ENCODE data around the gene RNF151.
"Not testable (repeated sequence)": the region's sequence is repeated elsewhere in the genome, so short reads cannot be mapped to it uniquely, and the experiment has no call there.

The RNF151 gene

DNA sequence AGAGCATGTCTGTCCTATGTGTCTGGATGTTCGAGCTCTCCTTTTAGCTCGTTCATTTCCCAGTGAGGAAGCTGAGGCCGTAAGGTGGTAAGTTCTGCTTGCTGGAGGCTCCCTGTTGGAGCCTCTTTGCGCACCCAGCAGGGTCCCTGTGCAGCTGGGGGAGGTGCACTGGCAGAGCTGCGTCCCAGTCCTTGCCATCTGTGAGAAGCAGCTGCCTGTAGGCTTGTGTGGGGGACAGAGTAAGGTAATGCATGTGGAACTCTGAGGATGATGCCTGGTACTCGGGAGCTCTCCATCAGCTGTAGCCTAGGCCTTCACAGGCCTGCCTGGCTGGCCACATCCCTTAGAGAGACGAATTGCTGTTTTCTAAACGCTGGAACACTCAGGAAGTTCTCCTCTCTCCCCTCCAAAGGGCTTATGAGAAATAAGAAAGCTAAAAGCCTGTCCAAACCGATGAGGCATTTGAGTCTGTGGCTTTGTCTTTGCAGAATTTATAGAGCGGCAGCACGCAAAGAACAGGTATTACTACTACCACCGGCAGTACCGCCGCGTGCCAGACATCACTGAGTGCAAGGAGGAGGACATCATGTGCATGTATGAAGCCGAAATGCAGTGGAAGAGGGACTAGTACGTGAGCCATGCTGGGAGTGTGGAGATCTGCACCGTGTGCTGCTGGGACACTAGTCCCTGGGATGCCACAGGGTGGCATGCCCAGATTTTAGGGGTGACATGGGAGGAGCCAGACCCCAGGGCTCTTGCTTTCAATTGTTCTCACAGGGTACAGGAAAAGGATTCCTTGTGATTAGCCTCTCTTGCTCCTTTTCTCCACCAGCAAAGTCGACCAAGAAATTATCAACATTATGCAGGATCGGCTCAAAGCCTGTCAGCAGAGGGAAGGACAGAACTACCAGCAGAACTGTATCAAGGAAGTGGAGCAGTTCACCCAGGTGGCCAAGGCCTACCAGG is 5.7 kb upstream of the RNF151 start:
- DNase-seq = peak; percentile 79

GRCh38 chr16:1961651-1962067 is 5.0 kb upstream of the RNF151 start:
- DNase-seq = no peak

- not testable (repeated sequence) for DNase-seq
Observed at GRCh38 chr16:1962161-1963153, 4.2 kb upstream of the RNF151 start.

DNA sequence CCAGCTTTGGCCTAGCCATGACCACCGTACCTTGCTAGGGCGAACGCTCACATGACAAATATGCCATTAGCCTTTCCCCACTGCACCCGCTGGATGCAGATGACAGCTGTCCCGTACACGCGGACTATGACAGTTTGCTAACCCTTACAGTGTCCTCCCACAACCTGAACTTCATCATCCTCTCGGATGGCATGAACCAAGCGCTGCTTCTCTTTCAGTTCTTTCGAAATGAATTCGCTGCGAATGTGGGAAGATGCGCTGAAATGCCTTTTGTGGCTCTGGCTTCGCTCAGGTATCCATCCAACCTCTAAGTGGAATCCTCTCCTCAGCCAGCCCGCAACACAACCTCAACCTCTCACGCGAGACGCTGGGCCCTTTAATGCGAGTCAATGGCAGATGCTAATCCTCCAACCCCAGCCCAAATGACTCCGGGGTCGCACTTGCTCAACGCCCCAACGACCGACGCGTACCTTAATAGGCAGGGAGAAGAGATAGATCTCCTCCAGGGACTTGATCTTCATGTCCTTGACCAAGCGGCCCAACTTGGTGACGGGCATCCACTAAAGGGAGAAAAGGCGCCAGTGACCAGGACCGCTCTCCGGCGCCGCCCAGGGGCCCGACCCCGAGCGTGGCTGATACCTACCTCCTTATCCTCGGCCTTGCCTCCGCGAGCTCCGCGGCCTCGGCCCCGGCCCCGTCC is 2.7 kb upstream of the RNF151 start:
- no peak for DNase-seq

GRCh38 chr16:1964506-1965395 is 1.9 kb upstream of the RNF151 start, which contains the start of gene RPS2:
RPS2 (minus strand) TSS chr16:1964826; CDS start chr16:1964625, 201 bp downstream.
- peak; percentile 92 for DNase-seq

- no peak for DNase-seq
Observed at GRCh38 chr16:1965396-1966001, 1.2 kb upstream of the RNF151 start.

- DNase-seq = no peak
Observed at GRCh38 chr16:1968146-1968953, 1.7 kb downstream of the RNF151 start.

GRCh38 chr16:1971796-1972489 is 5.3 kb downstream of the RNF151 start, which contains the start of gene TBL3:
TBL3 (plus strand) TSS chr16:1972053; CDS start chr16:1972165, 112 bp downstream.
- peak; percentile 67 for DNase-seq

DNA sequence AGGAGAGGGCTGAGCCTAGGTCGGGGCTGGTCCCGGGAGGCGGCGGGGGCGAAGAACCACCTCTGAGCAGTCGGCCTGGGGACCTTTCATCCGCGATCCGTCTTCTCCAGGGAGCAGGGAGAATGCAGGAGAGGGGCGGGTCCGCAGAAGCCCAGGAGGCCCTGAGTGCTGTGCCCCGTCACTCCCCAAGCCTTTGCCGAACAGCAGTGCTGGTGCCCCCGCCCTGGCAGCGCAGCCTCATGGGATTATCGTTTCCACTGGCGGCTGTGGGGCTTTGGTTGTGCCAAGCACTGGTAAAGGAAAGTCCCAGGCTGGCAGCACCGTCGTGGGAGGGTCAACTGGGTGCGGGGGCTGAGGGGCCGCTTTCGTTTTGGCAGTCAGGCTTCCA is 5.8 kb downstream of the RNF151 start:
- DNase-seq = no peak

DNA sequence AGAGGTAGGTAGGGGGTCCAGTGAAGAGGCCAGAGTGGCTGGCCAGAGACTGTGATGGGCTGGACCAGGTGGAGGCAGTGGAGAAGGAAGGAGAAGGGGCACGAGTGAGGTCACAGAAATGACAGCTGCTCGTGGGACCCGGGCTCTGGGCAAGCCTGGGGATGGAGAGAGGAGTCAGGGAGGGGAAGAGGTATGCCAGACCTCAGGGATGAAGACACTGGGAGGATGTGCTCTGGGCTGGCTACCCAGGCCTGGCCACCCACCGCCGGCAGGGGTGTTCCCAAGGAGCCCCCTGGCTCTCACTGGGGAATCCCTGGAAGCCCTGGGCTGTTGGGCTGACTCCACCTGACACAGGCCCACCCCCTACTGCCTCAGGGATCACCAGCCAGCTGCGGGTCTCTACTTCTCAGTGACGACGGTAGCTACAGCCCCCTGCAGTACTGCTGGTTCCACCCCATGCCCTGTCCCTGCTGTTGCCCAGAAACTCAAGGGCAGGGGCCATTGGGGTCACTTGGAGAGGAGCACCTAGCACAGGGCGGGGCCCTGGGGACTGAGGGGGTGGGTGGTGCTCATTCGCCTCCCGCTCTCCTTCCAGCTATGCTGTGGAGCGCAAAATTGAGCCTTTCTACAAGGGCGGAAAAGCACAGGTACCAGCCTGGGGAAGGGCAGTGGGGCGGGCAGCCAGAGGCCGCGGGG is 7.0 kb downstream of the RNF151 start:
- no peak for DNase-seq

DNA sequence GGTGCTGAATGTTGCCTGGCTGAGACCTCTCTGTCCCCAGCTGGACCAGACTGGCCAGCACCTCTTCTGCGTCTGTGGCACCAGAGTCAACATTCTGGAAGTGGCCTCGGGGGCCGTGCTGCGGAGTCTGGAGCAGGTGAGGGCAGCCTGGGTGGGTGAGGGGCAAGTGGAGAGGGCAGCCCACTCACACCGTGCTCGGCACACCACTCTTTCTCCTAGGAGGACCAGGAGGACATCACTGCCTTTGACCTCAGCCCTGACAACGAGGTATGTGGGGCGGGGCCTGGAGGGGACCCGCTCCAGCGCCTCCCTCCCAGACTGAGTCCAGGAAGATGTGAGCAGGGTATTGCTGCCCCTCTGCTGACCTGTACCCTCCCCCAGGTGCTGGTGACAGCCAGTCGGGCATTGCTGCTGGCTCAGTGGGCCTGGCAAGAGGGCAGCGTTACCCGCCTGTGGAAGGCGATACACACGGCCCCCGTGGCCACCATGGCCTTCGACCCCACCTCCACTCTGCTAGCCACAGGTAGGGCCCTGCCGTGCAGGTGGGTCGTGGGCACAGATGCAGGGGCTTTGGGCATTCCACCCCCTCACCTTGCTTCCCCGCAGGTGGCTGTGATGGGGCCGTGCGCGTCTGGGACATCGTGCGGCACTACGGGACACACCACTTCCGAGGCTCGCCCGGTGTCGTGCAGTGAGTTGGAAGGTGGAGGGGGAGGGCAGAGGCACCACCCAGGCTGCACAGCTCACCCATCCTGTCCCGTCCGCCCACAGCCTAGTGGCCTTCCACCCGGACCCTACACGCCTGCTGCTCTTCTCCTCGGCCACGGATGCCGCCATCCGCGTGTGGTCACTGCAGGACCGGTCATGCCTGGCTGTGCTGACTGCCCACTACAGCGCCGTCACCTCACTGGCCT is 7.8 kb downstream of the RNF151 start:
- DNase-seq = no peak

DNA sequence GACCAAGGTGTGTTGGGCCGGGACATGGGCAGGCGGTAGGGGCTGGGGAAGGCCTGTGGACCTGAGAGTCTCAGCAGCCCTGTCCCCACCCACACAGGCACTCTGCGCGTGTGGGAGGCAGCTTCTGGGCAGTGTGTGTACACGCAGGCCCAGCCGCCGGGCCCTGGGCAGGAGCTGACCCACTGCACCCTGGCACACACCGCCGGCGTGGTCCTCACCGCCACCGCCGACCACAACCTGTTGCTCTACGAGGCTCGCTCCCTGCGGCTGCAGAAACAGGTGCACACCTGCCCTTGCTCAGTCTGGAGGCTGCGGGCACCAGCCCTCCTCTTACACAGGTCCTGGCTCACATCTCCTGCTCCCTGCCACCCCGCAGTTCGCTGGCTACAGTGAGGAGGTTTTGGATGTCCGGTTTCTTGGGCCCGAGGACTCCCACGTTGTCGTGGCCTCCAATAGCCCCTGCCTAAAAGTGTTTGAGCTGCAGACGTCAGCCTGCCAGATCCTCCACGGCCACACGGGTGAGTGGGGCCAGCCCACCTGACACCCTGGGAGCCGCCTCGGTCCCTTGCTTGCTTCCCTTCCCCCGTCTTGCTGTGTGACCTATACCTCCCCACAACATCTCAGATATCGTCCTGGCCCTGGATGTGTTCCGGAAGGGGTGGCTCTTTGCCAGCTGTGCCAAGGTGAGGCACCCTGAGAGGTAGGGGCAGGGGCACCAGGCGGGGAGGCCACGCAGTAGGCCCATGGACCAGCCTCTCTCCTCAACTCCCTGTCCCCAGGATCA is 9.0 kb downstream of the RNF151 start:
- no peak for DNase-seq

- no peak for DNase-seq
Observed at GRCh38 chr16:1976216-1976520, 9.5 kb downstream of the RNF151 start.

GRCh38 chr16:1976951-1977874 is 10.6 kb downstream of the RNF151 start:
- DNase-seq = no peak

DNA sequence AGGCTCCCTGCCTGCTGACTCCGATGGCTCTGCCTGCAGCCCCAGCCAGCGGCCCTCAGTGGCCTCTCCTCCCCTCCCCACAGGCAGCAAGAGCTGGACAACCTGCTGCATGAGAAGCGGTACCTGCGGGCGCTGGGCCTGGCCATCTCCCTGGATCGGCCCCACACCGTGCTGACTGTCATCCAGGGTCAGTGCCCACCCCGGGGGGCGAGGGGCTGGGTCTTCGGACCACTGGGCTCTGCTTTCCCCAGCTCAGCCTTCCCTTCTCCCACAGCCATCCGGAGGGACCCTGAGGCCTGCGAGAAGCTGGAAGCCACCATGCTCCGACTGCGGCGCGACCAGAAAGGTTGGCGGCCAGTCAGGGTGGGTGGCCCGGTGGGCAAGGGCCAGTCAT is 11.2 kb downstream of the RNF151 start:
- no peak for DNase-seq

All from NCI-H524 treated with DMSO at 0.1 percent for 48 hours (cell line).